Body of pancreas (tissue), 4 donors: ENCODE results near the gene SLC6A9. TPM values are rescaled to one million over a fixed set of nuclear protein-coding genes. Genes with fewer than 3 reads are reported as not detected.

ENCODE experiments used
- ATAC-seq: fragments of 150-250 bp; one replicate; pipeline ENCODE4 v1.9.1; 2016
- DNase-seq, 4 donors: peaks; one replicate each; pipeline ENCODE4 v3.0.0-alpha.2; 2019
- H3K27ac ChIP-seq, 4 donors: fragments of 200-600 bp; sonication (generic); 1 replicate in 3 of 4; 2 replicates in 1 of 4; pipeline versions ENCODE4 v1.5.1 to v1.6.1; 2016 to 2019; ENCODE audit warnings: mild to moderate bottlenecking in 1 of 4, mixed read lengths in 1 of 4, moderate library complexity in 1 of 4
- H3K27me3 ChIP-seq, 2 donors: fragments of 200-600 bp; sonication (generic); one replicate each; pipeline ENCODE4 v1.6.0; 2016; ENCODE audit warnings: mild to moderate bottlenecking in 1 of 2
- H3K36me3 ChIP-seq, 2 donors: fragments of 200-600 bp; sonication (generic); replicated peaks in 1 of 2; 2 replicates each; pipeline ENCODE4 v1.5.1; 2016; ENCODE audit warnings: low read depth in 2 of 2; ENCODE audit not compliant: insufficient read depth in 1 of 2
- H3K4me1 ChIP-seq: fragments of 200-600 bp; sonication (generic); one replicate; pipeline ENCODE4 v1.6.0; 2016
- H3K4me3 ChIP-seq, 2 donors: fragments of 200-600 bp; sonication (generic); 1 replicate in 1 of 2; 2 replicates in 1 of 2; pipeline ENCODE4 v1.5.1; 2016 to 2019
- H3K9me3 ChIP-seq, 3 donors: fragments of 200-600 bp; sonication (generic); 1 replicate in 2 of 3; 2 replicates in 1 of 3; pipeline ENCODE4 v1.5.1; 2016
- CTCF ChIP-seq, 7 experiments: fragments of 450-650 bp in 4 of 7; fragments of 200-600 bp in 3 of 7; sonication (generic) in 3 of 7; IDR thresholded peaks; one replicate each; pipeline ENCODE4 v1.5.1; 2016 to 2019; ENCODE audit warnings: antibody characterized with exemption in 7 of 7
- POLR2A ChIP-seq, 3 donors: fragments of 450-650 bp; IDR thresholded peaks; one replicate each; pipeline ENCODE4 v1.6.1; 2016; ENCODE audit warnings: antibody characterized with exemption in 3 of 3, mild to moderate bottlenecking in 2 of 3
- WGBS, 2 donors: methylation state at CpG; one replicate each; pipeline ENCODE4 v1.1.5; 2017; 5-methylcytosine and 5-hydroxymethylcytosine counted together
- intact Hi-C: fragments of 100-400 bp; cut with DNase I; formaldehyde crosslinking; loops from one replicate; pipeline ENCODE4 v1.15.1; 2023
- total RNA-seq, 2 donors: library from RNA; depleted of rRNA; stranded (reverse); fragments of >200 nt; gene quantifications; one replicate each; pipeline ENCODE4 v1.1.0, GENCODE V29; 2016

SLC6A9 gene
- total RNA-seq, 2 donors from 2014 or later = 2.3 to 4.6 TPM

- TF ChIP-seq CTCF (IDR thresholded peaks at IDR 0.05) (no peak), POLR2A (IDR thresholded peaks at IDR 0.05) (no peak)
- intact Hi-C loops = no loop called here
- H3K4me3 ChIP-seq = no peak overlapping the region
- no peaks in the 10 kb centered on the region for H3K36me3 ChIP-seq
- ATAC-seq (no peak), DNase-seq (no peak)
- H3K27me3 ChIP-seq = no peaks in the 10 kb centered on the region
- H3K27ac ChIP-seq = no peak overlapping the region
- H3K9me3 ChIP-seq = no peaks in the 10 kb centered on the region
- H3K4me1 ChIP-seq = no peaks in the 10 kb centered on the region
- WGBS, 2 donors = 88 to 92% methylated on average over 9 of the region's 9 CpGs
Observed at GRCh38 chr1:43958351-43959255, 72.7 kb downstream of the SLC6A9 start.

GRCh38 chr1:43957407-43958040, 73.7 kb downstream of the SLC6A9 start:
- no peak for ATAC-seq
- no peak for TF ChIP-seq CTCF (IDR thresholded peaks at IDR 0.05)
- H3K27me3 ChIP-seq = no peaks in the 10 kb centered on the region
- intact Hi-C loops = no loop called here
- H3K4me3 ChIP-seq = no peak overlapping the region
- H3K36me3 ChIP-seq = no peaks in the 10 kb centered on the region
- H3K27ac ChIP-seq = no peak overlapping the region
- H3K4me1 ChIP-seq = no peaks in the 10 kb centered on the region
- no peaks in the 10 kb centered on the region for H3K9me3 ChIP-seq
- 80 to 91% methylated on average over 6 to 7 of the region's 7 CpGs for WGBS, 2 donors
- no peak for DNase-seq

- intact Hi-C loops = no loop called here
- TF ChIP-seq CTCF (IDR thresholded peaks at IDR 0.05) (no peak), POLR2A (IDR thresholded peaks at IDR 0.05) (no peak)
- 89 to 96% methylated on average over 8 of the region's 8 CpGs for WGBS, 2 donors
- ATAC-seq = no peak
- Histone ChIP-seq H3K36me3 (no peaks in the 10 kb centered on the region), H3K9me3 (no peaks in the 10 kb centered on the region), H3K4me3 (no peak overlapping the region), H3K27me3 (no peaks in the 10 kb centered on the region), H3K27ac (no peak overlapping the region), H3K4me1 (no peaks in the 10 kb centered on the region)
- no peak for DNase-seq
Observed at GRCh38 chr1:43956234-43956633, 75.0 kb downstream of the SLC6A9 start.

GRCh38 chr1:43954036-43954435, 77.2 kb downstream of the SLC6A9 start:
- intact Hi-C loops = no loop called here
- no peak for TF ChIP-seq CTCF (IDR thresholded peaks at IDR 0.05)
- TF ChIP-seq POLR2A (IDR thresholded peaks at IDR 0.05) = no peak
- no peaks in the 10 kb centered on the region for H3K9me3 ChIP-seq
- DNase-seq (no peak), ATAC-seq (no peak)
- 86 to 87% methylated on average over 3 to 5 of the region's 5 CpGs for WGBS, 2 donors
- no peaks in the 10 kb centered on the region for H3K36me3 ChIP-seq
- H3K4me1 ChIP-seq = peaks cover 2% of the 10 kb centered on the region
- no peak overlapping the region for H3K4me3 ChIP-seq
- H3K27me3 ChIP-seq = no peaks in the 10 kb centered on the region
- H3K27ac ChIP-seq = no peak overlapping the region
